IPS-18a (cell line): ENCODE data around the gene SLC7A8.

Source experiments
- H3K27ac ChIP-seq: one replicate; pipeline ENCODE4 v1.5.1; 2013; ENCODE audit warnings: low read length
- H3K27me3 ChIP-seq: one replicate; pipeline ENCODE4 v1.6.1; 2013; ENCODE audit warnings: mild to moderate bottlenecking, low read length; ENCODE audit not compliant: control insufficient read depth, insufficient read depth
- H3K36me3 ChIP-seq: one replicate; pipeline ENCODE4 v1.6.1; 2013; ENCODE audit warnings: low read depth, low read length; ENCODE audit not compliant: control insufficient read depth
- H3K4me1 ChIP-seq: one replicate; pipeline ENCODE4 v1.6.1; 2013; ENCODE audit warnings: low read depth, low read length; ENCODE audit not compliant: control insufficient read depth
- H3K4me3 ChIP-seq: one replicate; pipeline ENCODE4 v1.5.1; 2013; ENCODE audit warnings: low read length
- H3K9ac ChIP-seq: one replicate; pipeline ENCODE4 v1.6.1; 2013; ENCODE audit warnings: mild to moderate bottlenecking, low read length, moderate library complexity
- H3K9me3 ChIP-seq: one replicate; pipeline ENCODE4 v1.6.1; 2013; ENCODE audit warnings: low read depth, low read length; ENCODE audit not compliant: control insufficient read depth

The SLC7A8 gene

GRCh38 chr14:23140371-23140770, 43.1 kb downstream of the SLC7A8 start:
- H3K4me3 ChIP-seq, result no peak overlapping the region
- H3K9me3 ChIP-seq, result no peaks in the 10 kb centered on the region
- no peak overlapping the region for H3K9ac ChIP-seq
- H3K27me3 ChIP-seq, result no peaks in the 10 kb centered on the region
- no peaks in the 10 kb centered on the region for H3K4me1 ChIP-seq
- H3K27ac ChIP-seq, result no peak overlapping the region
- H3K36me3 ChIP-seq, result peaks cover 63% of the 10 kb centered on the region

- H3K9me3 ChIP-seq, result no peaks in the 10 kb centered on the region
- no peaks in the 10 kb centered on the region for H3K4me1 ChIP-seq
- H3K27me3 ChIP-seq, result no peaks in the 10 kb centered on the region
- no peak overlapping the region for H3K27ac ChIP-seq
- H3K36me3 ChIP-seq, result peaks cover 63% of the 10 kb centered on the region
- H3K9ac ChIP-seq, result no peak overlapping the region
- H3K4me3 ChIP-seq, result no peak overlapping the region
These were observed 43.6 kb downstream of the SLC7A8 start for GRCh38 chr14:23139874-23140273.

DNA sequence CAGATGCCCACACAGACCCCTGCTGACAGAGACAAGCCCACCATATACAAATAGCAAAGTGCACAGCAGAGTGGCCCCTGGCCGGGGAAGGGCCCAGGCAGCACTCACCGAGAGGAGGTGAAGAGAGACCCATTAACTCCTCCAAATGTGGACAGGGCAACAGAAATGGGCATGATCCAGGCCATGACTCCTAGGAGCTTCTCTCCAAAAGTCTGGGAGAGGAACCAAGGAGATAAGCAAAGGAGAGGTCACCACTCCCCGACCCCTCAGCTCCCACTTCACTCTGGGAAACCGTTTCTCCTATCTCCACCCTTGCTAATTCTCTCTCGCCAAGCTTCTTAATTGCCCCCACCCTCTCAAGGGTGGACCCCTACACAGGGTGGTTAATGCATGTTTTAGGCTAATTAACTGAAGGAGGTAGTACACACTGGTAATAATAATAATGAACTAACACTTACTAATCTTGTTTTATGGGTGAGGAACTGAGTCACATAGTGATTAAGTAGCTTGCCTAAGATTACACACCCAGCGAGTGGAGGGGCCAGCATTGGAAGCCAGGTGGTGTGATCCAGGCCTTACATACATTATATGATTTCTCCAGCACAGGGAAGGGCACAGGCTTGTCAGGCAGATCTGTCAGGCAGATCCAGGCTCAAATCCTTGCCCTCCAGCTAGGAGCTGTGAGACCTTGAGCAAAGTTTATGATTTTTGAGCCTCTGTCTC, 45.5 kb downstream of the SLC7A8 start:
- H3K9me3 ChIP-seq, result no peaks in the 10 kb centered on the region
- no peak overlapping the region for H3K4me3 ChIP-seq
- no peak overlapping the region for H3K9ac ChIP-seq
- H3K27me3 ChIP-seq, result no peaks in the 10 kb centered on the region
- H3K4me1 ChIP-seq, result no peaks in the 10 kb centered on the region
- H3K36me3 ChIP-seq, result peaks cover 49% of the 10 kb centered on the region
- H3K27ac ChIP-seq, result no peak overlapping the region

DNA sequence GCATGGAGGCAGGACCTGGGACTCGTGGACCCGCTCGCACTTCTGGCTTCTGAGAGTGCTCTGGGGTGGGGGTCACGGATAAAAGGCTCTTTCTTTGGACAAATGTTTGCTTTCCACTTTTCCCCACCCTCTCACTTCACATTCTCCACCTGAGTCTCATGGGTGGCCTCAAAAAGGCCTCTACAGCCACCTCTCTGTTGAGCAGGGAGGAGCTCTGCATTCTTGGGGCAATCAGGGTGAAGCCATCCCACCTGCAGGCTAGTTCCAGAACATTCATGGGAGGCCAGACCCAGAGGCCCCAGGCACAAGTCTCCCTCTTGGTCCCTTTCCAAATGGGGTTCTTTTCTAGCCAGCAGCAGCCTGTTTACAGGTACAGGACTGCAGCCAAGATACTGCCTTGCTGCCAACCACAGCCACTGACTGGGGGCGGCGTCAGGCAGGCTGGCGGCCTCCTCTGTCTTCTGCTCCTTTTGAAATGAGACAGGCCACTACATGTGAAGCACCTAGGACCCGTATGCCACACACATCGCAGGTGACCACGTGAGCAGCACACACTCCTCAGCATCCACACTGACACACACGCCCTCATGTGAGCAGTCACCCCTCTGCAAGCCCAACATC, 46.2 kb downstream of the SLC7A8 start:
- Histone ChIP-seq H3K27me3 (no peaks in the 10 kb centered on the region), H3K9ac (no peak overlapping the region), H3K4me3 (no peak overlapping the region), H3K36me3 (peaks cover 42% of the 10 kb centered on the region), H3K4me1 (no peaks in the 10 kb centered on the region), H3K27ac (no peak overlapping the region), H3K9me3 (no peaks in the 10 kb centered on the region)

DNA sequence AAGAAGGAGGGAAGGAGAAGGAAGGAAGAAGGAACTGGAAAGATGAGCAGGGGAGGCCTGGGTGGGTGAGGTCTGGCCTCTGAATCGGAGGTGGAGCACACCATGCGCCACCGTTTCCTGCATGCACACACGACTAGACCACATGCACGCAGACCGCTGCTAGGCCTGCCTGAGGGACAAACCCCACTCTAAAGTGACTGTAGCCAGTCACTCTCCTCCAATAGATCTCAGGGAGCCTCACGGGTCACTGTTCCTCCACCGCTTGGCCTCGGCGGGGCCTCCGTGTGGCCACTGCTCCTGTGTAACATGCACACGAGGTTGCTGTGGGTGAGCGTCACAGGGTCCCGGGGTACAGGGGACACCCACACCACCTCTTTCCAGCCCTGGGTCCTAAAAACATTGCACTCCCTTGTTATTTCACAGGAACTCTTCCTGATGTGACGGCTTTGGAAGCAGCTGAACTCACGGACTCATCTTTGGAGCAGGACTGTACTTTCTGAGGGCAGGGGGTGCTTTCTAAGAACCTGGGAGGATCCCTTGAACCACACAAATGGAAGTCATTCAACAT, 46.8 kb downstream of the SLC7A8 start:
- H3K27me3 ChIP-seq, result no peaks in the 10 kb centered on the region
- H3K27ac ChIP-seq, result no peak overlapping the region
- no peaks in the 10 kb centered on the region for H3K9me3 ChIP-seq
- H3K9ac ChIP-seq, result no peak overlapping the region
- no peak overlapping the region for H3K4me3 ChIP-seq
- H3K4me1 ChIP-seq, result no peaks in the 10 kb centered on the region
- H3K36me3 ChIP-seq, result peaks cover 43% of the 10 kb centered on the region

DNA sequence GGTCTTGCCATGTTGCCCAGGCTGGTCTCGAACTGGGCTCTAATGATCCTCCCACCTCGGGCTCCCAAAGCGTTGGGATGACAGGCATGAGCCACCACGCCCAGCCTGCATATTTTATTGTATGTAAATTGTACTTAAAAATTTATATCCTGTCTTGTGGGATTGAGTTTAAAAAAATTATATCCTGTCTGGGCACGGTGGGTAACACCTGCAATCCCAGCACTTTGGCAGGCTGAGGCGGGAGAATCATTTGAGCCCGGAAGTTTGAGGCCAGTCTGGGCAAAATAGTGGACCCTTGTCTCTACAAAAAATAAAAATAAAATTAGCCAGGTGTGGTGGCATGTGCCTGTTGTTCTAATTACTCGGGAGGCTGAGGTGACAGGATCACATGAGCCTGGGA, 50.5 kb downstream of the SLC7A8 start:
- H3K36me3 ChIP-seq, result peaks cover 50% of the 10 kb centered on the region
- H3K27ac ChIP-seq, result no peak overlapping the region

DNA sequence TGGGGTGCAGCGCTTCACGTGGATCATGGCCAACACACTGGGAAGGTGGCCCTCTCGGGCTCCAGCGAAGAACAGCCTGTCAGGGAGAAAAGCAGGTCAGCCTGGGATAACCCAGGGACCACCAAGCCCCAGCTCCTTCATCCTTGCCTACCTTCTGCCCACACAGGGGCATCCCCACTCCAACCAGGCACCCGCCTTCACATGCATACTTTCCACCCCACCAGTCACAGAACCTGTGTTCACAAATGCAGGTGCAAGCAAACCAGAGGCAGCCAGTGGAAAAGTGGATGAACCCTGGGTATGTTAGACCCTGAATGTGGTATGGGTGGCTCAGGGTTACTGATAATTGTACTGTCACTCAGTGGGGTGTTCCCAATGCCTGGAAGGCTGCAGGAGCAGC, 52.0 kb downstream of the SLC7A8 start:
- Histone ChIP-seq H3K27ac (no peak overlapping the region), H3K27me3 (no peaks in the 10 kb centered on the region), H3K4me1 (no peaks in the 10 kb centered on the region), H3K9ac (no peak overlapping the region), H3K4me3 (no peak overlapping the region), H3K36me3 (peaks cover 50% of the 10 kb centered on the region), H3K9me3 (no peaks in the 10 kb centered on the region)

More for the DNA sequence above, 50.5 kb downstream of the SLC7A8 start:
- H3K9ac ChIP-seq, result no peak overlapping the region
- no peaks in the 10 kb centered on the region for H3K4me1 ChIP-seq
- H3K4me3 ChIP-seq, result no peak overlapping the region
- no peaks in the 10 kb centered on the region for H3K27me3 ChIP-seq
- H3K9me3 ChIP-seq, result no peaks in the 10 kb centered on the region

DNA sequence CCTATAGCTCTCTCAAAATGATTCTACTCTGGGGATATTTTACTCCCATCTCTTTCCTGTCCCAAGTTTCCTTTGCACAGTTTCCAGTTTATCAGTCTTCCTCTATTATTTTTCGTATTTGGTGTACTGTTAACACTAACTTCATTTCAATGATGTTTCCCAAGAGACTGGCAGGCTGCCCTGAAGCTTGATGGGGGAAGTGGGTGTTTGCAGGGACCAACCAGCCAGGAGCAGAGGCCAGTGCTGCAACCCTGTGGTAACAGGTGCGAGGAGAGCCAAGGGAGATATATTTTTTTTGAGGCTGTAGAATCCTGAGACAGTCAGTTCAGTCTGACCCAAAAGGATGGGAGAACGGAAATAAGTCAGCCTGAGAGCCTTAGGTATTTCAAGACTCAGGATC, 52.6 kb downstream of the SLC7A8 start:
- Histone ChIP-seq H3K4me3 (no peak overlapping the region), H3K4me1 (peaks cover 3% of the 10 kb centered on the region), H3K27me3 (no peaks in the 10 kb centered on the region), H3K9me3 (no peaks in the 10 kb centered on the region), H3K9ac (no peak overlapping the region), H3K27ac (no peak overlapping the region), H3K36me3 (peaks cover 46% of the 10 kb centered on the region)

DNA sequence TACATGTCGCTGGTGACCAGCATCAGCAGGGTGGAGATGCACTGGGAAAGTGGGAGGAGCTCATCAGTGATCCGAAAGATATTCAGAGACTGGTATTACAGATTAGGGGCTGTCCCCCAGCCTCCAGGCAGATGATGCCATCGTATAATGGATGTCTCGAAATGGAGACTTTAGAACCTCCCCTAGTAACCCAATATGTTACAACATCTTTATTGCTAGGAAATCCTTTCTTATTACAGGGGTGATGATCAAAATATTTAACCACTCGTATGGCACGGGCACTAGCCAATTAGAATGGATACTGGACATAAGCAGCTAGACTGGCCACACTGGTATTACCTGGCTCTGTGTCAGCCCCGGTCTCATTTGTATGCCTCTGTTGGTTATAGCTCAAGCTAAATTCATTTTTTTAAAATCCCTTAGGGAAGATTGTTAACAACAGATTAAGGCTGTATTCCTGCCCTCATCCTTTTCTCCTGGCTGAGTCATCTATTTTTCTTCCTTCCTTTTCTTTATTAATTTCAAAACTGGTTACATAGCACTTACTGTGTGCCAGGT, 53.6 kb downstream of the SLC7A8 start:
- Histone ChIP-seq H3K4me1 (peaks cover 4% of the 10 kb centered on the region), H3K27ac (no peak overlapping the region), H3K9me3 (no peaks in the 10 kb centered on the region), H3K9ac (no peak overlapping the region), H3K4me3 (no peak overlapping the region), H3K36me3 (peaks cover 44% of the 10 kb centered on the region), H3K27me3 (no peaks in the 10 kb centered on the region)

DNA sequence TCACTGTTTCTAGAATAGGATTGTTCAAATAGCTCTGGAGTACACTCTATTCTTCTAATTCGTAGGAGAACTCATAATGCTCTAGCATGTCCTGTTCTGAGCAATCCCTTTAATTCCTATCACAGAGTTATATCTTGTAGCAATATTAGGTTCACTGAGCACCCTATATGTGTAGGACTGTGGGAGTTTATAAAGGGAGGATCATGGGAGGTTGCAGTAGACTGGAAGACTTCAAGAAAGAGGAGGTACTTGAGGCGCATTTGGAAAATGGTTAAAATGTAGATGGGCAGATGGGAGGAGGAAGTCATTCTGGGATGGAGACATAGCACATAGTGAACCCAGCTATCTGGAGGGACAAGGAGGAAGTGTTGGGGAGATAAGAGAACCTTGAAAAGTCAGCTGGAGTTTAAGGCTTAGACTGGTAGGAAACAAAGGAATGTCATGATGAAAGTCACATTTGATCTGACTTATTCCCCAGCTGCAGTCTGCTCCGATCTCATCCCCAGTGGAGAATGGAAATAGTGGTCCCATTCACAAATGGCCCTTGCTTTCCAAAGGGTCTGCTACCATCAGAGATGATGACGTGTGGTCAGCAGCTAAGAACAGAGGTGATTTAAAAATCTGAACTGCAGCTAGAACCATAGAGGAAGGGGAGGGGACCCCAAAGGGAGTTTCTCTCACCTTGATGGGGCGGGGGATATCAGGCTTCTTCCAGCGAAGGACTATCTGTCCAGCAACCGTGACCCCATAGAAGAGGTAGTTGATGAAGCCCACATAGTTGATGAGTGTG, 54.3 kb downstream of the SLC7A8 start:
- peaks cover 44% of the 10 kb centered on the region for H3K36me3 ChIP-seq
- H3K27ac ChIP-seq, result no peak overlapping the region
- H3K27me3 ChIP-seq, result no peaks in the 10 kb centered on the region
- H3K9ac ChIP-seq, result no peak overlapping the region
- H3K4me1 ChIP-seq, result peaks cover 4% of the 10 kb centered on the region
- no peaks in the 10 kb centered on the region for H3K9me3 ChIP-seq
- H3K4me3 ChIP-seq, result no peak overlapping the region

GRCh38 chr14:23127861-23128260, 55.6 kb downstream of the SLC7A8 start:
- H3K27me3 ChIP-seq, result no peaks in the 10 kb centered on the region
- H3K9me3 ChIP-seq, result no peaks in the 10 kb centered on the region
- no peak overlapping the region for H3K9ac ChIP-seq
- H3K4me3 ChIP-seq, result no peak overlapping the region
- no peak overlapping the region for H3K27ac ChIP-seq
- peaks cover 7% of the 10 kb centered on the region for H3K4me1 ChIP-seq
- H3K36me3 ChIP-seq, result peaks cover 44% of the 10 kb centered on the region
